AG09309 (cell line): ENCODE results near the gene DELE1.

Experiments
- DNase-seq: peaks from one replicate; pipeline ENCODE4 v3.0.0-alpha.2; 2010; ENCODE audit warnings: low read depth
- H3K4me3 ChIP-seq: 2 replicates; pipeline ENCODE4 v1.5.1; 2011; ENCODE audit warnings: mild to moderate bottlenecking, low read depth, low read length, moderate library complexity; ENCODE audit not compliant: control insufficient read depth
- CTCF ChIP-seq: IDR thresholded peaks from 2 replicates; pipeline ENCODE4 v1.5.1; 2011; ENCODE audit warnings: mild to moderate bottlenecking, low read depth, low read length, inconsistent platforms; ENCODE audit not compliant: insufficient read depth, control insufficient read depth; ENCODE audit errors: missing control alignments

The DELE1 gene

DNA sequence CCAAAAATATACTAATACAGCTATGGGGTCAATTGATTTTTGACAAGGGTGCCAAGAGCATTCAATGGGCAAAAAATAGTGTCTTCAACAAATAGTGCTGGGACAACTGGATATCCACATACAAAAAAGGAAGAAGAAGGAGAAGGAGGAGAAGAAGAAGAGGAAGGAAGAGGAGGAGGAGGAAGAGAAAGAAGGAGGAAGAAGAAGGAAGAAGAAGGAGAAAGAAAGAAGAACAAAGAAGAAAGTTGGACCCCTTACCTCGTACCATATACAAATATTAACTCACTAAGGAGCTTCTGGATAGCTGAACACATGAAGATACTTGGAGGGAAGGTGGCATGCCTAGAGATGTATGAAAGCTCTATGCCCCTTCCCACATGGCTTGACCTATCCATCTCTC lies 17.2 kb upstream of the DELE1 start:
- H3K4me3 ChIP-seq = no peak overlapping the region
- TF ChIP-seq CTCF = no peak
- DNase-seq = no peak

- no peak for TF ChIP-seq CTCF
- no peak overlapping the region for H3K4me3 ChIP-seq
- DNase-seq = no peak
These were observed 16.7 kb upstream of the DELE1 start for GRCh38 chr5:141906972-141907371.

DNA sequence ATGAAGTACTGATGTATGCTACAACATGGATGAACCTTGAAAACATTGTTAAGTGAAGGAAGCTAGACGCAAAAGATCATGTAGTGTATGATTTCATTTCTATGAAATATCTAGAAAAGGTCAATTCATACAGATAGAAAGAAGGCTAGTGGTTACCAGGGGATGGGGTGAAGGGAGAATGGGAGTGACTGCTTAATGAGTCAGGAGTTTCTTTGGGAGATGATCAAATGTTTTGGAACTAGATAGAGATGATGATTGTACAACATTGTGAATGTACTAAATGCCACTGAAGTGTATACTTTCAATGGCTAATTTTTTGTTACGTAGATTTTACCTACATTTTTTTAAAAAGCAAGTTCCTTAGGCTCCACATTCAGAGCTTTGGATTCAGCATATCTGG lies 14.9 kb upstream of the DELE1 start:
- no peak for TF ChIP-seq CTCF
- no peak for DNase-seq
- no peak overlapping the region for H3K4me3 ChIP-seq

DNA sequence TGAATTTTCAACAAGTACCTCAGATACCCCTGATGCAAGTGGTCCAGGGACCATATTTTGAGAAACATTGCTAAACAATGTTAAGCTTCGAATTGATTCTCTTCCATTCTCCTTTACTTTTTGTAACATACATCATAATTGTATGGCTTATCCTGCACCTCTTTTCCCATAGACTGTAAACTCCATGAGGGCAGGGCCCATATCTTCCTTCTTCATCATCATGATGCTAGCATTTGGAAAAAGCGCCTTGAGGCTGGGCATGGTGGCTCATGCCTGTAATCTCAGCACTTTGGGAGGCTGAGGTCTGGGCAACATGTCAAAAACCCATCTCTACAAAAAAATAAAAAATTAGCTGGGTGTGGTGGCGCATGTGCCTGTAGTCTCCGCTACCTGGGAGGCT lies 14.5 kb upstream of the DELE1 start:
- H3K4me3 ChIP-seq = no peak overlapping the region
- no peak for DNase-seq
- no peak for TF ChIP-seq CTCF

DNA sequence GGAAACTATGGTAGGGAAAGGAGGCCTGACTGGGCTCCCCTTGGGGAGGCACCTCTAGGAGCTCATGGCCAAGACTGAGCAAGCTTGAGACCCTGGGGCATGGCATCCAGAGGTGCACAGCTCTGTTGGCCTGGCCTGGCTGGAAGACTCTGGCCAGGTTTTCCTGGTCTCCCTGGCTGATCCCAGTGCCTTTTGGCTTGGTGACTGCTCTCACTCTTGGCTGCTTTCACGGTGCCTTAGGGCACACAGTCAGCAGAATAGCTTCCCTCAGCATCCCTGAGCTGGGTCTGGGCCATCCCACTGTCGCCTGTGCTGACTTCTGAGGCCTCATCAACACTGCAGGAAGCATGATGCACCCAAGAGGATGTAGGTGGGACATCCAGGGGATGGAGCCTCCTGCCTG lies 13.4 kb upstream of the DELE1 start:
- no peak for DNase-seq
- no peak for TF ChIP-seq CTCF
- no peak overlapping the region for H3K4me3 ChIP-seq

DNA sequence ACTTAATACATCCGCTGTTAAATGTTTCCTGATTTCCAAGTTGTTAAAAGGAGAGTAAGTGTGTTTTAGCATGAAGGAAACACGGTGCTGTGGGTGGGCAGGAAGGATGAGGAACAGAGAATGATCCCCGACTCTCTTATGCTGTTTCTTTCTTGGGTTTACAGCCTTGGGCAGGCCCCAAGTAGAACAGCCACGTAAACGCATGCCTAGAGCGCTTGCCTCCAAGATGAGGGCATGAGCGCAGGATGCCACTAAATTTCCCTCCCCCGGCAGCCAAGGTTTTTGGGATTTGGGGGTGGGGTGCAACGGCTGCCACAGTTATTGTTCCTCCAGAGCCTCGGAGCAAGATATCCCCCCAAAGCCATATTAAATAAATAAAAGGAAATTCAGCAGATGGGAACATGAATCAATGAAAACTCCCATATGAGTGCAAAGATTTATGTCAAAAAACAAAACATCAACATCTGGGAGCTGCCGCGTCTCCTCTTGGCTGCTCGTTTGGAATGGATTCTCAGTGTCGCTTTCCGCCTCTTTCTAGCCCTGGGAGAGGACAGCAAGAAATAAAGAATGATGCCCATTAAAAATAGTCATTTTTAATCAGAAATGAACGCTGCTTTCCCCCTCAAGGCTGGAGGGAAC lies 10.0 kb upstream of the DELE1 start:
- DNase-seq = no peak
- TF ChIP-seq CTCF = no peak
- peak overlapping the region; percentile 31 for H3K4me3 ChIP-seq
